Esophagus muscularis mucosa (tissue), 4 donors: ENCODE data around the gene GPR89A.

ENCODE experiments used
- CTCF ChIP-seq, 3 experiments: fragments of 200-600 bp in 2 of 3; fragments of 450-650 bp in 1 of 3; sonication (generic) in 2 of 3; IDR thresholded peaks; one replicate each; pipeline ENCODE4 v1.5.1; 2017 to 2019; ENCODE audit warnings: antibody characterized with exemption in 3 of 3, mild to moderate bottlenecking in 2 of 3, moderate library complexity in 1 of 3
- EP300 ChIP-seq: sonication (generic); formaldehyde crosslinking; IDR thresholded peaks from one replicate; pipeline ENCODE4 v1.6.1; 2017; ENCODE audit warnings: antibody characterized with exemption
- POLR2A ChIP-seq: fragments of 450-650 bp; IDR thresholded peaks from one replicate; pipeline ENCODE4 v1.6.1; 2017; ENCODE audit warnings: antibody characterized with exemption, moderate library complexity, mild to moderate bottlenecking, low read depth
- POLR2AphosphoS5 ChIP-seq, 2 donors: sonication (generic); formaldehyde crosslinking; IDR thresholded peaks; one replicate each; pipeline ENCODE4 v1.6.1; 2017; ENCODE audit warnings: antibody characterized with exemption in 2 of 2

- TF ChIP-seq POLR2A (no peak), EP300 (no peak), CTCF (IDR thresholded peaks at IDR 0.05) (no peak), POLR2AphosphoS5 (IDR thresholded peaks at IDR 0.05) (no peak)
These were observed 111.7 kb downstream of the GPR89A start, which contains the start of gene CD160 for GRCh38 chr1:145719230-145720079.
